ENCODE measurements around the gene ZDHHC7.
A peak's percentile ranks its signal among the peaks of the same experiment; 100 is the strongest.

Gene ZDHHC7

DNA sequence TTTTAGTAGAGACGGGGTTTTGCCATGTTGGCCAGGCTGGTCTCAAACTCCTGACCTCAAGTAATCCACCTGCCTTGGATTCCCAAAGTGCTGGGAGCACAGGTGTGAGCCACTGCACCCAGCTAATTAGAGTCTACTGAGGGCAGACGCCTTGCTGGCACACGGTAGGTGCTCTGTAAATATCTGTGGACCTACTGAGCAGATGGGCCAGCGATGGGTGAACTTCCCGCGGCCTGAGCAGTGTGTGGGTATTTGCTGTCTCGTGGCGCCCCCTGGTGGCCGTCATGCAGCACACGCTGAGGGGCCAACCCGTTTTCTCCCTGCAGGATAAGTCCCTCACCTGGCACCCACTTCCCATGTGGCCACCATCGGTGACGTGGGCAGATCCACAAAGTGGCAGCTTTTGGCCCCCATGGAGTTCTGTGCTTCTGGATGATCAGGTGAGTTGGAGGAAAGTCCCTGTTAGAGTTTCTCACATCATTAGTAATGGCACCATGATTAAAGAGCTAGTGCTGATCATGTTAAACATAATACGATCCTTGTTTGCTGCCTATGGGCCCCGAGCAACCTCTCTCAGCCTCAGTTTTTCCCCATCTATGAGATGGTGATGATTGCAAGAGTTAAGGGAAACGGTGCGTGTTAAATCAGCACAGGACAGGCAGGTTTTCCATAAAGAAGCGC, 40.7 kb downstream of the ZDHHC7 start:
- TF ChIP-seq, protein P1, sequence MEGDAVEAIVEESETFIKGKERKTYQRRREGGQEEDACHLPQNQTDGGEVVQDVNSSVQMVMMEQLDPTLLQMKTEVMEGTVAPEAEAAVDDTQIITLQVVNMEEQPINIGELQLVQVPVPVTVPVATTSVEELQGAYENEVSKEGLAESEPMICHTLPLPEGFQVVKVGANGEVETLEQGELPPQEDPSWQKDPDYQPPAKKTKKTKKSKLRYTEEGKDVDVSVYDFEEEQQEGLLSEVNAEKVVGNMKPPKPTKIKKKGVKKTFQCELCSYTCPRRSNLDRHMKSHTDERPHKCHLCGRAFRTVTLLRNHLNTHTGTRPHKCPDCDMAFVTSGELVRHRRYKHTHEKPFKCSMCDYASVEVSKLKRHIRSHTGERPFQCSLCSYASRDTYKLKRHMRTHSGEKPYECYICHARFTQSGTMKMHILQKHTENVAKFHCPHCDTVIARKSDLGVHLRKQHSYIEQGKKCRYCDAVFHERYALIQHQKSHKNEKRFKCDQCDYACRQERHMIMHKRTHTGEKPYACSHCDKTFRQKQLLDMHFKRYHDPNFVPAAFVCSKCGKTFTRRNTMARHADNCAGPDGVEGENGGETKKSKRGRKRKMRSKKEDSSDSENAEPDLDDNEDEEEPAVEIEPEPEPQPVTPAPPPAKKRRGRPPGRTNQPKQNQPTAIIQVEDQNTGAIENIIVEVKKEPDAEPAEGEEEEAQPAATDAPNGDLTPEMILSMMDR (IDR thresholded peaks at IDR 0.05), result peak; percentile 95

- TF ChIP-seq, protein P1 (IDR thresholded peaks at IDR 0.05), result no peak
These were observed 43.5 kb downstream of the ZDHHC7 start for GRCh38 chr16:84967828-84968227.

- TF ChIP-seq, protein P1 (IDR thresholded peaks at IDR 0.05), result no peak
These were observed 45.6 kb downstream of the ZDHHC7 start for GRCh38 chr16:84965428-84966415.

DNA sequence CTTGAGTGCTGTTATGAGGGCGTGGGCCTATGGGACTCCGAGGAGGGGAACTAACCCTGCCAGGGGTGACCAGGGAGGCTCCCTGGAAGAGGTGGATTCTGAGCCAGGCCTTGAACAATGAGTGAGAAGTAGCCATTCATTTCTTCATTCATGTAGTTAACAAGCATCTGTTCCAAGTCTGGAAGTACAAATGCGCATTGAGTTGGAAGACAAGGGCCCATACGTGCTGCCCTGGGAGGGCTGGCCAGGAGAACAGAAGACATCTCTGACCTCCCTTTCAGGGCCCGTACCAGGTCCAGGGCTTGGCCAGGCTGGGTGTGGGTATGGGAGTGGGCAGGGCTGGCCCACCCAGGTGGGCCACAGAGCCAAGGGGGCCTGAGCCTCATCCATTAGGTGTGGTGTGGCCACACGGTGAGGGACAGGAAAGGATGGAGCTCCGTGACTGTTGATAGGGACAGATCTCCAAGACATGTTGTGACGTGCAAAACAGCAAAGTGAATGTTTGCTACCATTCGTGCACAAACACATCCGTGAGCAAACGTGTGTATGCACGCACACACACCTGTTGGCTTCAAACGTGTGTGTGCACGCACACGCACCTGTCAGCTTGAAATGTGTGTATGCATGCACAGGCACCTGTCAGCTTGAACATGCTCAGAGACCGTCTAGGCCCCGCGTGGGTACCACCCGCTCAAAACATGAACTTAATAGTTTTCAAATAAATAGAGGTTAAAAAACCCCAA, 46.8 kb downstream of the ZDHHC7 start:
- TF ChIP-seq, protein P1 (IDR thresholded peaks at IDR 0.05), result no peak

- TF ChIP-seq, protein P1 (IDR thresholded peaks at IDR 0.05), result no peak
These were observed 48.3 kb downstream of the ZDHHC7 start for GRCh38 chr16:84963066-84963465.

DNA sequence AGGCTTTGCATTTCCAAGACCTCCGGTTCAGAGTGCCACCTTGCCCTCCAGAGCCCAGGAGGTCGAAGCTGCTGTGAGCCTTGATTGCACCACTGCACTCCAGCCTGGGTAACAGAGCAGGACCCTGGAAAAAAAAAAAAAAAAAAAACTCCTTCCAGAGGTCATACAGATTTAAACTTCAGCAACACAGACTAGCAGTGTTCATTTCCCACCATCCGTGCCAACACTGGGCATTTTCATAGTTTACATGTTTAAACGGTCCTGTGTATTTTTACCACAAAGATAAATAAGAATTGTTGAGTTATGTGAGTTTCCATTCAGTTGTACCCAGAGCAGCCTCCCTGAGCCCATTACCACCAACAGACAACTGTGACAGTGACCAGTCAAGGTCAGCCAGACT, 50.4 kb downstream of the ZDHHC7 start:
- TF ChIP-seq, protein P1 (IDR thresholded peaks at IDR 0.05), result no peak

DNA sequence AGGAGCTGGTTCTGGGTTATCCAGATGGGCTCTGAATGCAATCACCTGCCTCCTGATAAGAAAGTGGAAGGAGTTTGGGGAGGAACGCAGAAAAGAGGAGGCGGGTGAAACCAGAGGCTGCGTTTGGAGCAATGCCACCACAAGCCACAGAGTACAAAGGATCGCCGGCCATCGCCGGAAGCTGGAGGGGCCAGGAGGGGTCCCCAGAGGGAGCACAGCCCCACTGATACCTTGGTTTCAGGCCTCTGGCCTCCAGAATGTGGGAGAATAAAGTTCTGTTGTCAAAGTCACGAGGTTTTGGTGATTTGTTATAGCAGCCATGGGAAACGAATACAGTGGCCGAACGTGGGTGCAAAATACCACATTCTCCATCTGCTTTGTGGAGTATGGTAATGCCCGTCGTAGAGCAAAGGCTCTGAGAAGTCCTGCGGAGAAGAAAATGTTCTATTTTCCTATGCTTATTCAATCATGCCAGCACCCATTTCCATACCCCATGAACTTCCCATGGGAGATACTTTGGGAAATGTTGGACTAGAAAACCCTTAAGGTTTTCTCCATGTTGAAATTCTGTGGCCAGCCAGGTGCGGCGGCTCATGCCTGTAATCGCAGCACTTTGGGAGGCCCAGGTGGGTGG, 51.4 kb downstream of the ZDHHC7 start:
- TF ChIP-seq, protein P1 (IDR thresholded peaks at IDR 0.05), result no peak
